ENCODE data around the gene GADD45G.

The GADD45G gene

DNA sequence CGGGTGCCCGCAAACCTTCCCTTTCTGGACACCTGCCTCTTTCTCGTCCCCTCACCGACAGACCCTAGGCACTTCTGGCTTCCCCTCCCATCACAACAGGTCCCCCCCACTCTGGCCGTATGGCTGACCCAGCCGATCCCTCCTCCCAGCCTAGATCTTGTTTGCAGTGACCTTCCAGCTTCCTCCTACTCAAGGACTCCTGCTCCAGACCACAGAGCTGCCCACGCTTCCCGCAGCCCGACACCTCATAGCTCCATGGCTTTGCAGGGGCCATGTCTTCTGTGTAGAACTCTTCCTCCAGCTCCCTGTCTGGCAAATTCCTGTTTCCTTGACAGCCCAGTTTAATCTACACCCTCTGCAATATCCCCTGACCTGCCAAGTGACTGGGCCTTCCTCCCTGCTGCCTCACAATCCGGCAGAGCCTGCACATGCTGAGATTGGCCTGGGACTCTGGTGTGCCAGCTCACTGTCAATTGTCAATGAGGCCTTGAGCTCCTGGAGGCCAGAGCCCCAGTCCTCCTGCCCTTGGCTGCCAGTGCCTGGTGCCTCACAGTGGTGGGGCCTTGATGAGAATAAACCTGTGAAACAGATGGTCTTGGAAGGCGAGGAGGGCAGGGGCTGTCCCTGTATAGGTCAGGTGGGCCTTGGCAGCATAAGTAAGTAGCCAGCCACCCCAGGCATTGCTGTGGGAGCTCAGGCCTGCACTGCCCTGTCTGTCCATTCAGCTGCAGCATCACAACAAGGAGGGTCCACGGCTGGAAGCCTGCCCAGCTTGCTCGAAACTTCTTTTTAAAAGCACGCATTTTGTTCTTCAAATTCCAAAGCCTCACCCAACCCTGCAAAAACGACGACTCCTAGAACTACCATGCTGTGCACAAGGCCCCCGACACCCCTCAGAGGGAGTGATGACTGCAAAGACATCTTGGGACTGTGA lies 50.5 kb downstream of the GADD45G start:
- no peak for DNase-seq
